RWPE2 (cell line): ENCODE data around the gene PHYKPL.
"Not testable (repeated sequence)": the region's sequence is repeated elsewhere in the genome, so short reads cannot be mapped to it uniquely, and the experiment has no call there.

ENCODE experiments used
- ATAC-seq: fragments of 200-7000 bp; cut with Tn5 transposase; 3 replicates; pipeline ENCODE4 v1.9.1; 2021; ENCODE audit warnings: low read depth
- DNase-seq: peaks from one replicate; pipeline ENCODE4 v3.0.0-alpha.2; 2020; ENCODE audit warnings: low spot score
- H3K27ac ChIP-seq: fragments of 450-650 bp; 2 replicates; pipeline ENCODE4 v1.5.1; 2017; ENCODE audit warnings: mild to moderate bottlenecking; ENCODE audit not compliant: poor library complexity, severe bottlenecking
- H3K27me3 ChIP-seq: fragments of 250-450 bp; sonication (Bioruptor Pico); 2 replicates; pipeline ENCODE4 v1.5.1; 2021; ENCODE audit warnings: mild to moderate bottlenecking, moderate library complexity; ENCODE audit not compliant: insufficient read depth, poor library complexity, severe bottlenecking
- H3K36me3 ChIP-seq: fragments of 250-450 bp; sonication (Bioruptor Pico); 2 replicates; pipeline ENCODE4 v1.5.1; 2020; ENCODE audit warnings: low read depth, mild to moderate bottlenecking, moderate library complexity
- H3K4me1 ChIP-seq: fragments of 250-450 bp; sonication (Bioruptor Pico); 2 replicates; pipeline ENCODE4 v1.5.1; 2021; ENCODE audit warnings: mild to moderate bottlenecking, moderate library complexity; ENCODE audit not compliant: insufficient read depth, poor library complexity, severe bottlenecking
- H3K4me3 ChIP-seq: fragments of 250-450 bp; sonication (Bioruptor Pico); 2 replicates; pipeline ENCODE4 v1.5.1; 2021; ENCODE audit warnings: mild to moderate bottlenecking, moderate library complexity; ENCODE audit not compliant: severe bottlenecking
- H3K9me3 ChIP-seq: fragments of 250-450 bp; sonication (Bioruptor Pico); 2 replicates; pipeline ENCODE4 v1.5.1; 2021; ENCODE audit warnings: mild to moderate bottlenecking, moderate library complexity; ENCODE audit not compliant: severe bottlenecking
- TF ChIP-seq, protein P1 (sequence below): fragments of 450-650 bp; IDR thresholded peaks from one replicate; pipeline ENCODE4 v1.5.1; 2017; ENCODE audit warnings: mild to moderate bottlenecking, moderate library complexity; ENCODE audit not compliant: poor library complexity, severe bottlenecking

The PHYKPL gene

DNA sequence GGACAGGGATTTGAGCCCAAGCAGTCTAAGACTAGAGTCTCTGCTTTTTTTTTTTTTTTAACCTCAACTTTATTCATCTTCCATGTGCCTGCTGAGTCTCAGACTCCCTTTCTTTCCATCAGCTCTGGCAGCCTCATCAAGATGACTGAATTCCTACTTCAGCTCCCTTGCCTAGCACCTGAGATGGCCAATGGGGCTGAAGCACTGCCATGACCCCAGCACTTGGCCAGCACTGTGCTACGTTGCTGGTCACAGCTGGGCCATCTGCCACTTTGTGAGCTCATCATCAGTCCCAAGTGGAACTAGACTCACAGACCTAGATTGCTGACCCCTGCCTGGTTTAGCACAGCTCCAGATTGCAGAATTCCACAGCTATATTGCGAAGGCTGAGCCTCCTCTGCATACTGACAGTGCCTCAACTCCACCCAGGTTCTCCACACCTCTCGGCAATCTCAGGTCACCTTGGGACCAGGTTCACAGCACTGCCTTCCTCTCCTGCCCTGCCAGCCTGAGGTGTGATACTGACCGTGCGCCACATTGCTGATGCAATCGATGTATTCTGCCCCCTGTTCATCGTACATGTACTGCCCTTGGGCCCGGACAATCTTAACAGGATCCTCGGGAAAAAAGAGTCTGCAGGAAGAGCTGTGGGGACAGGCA lies 1.6 kb downstream of the PHYKPL start:
- H3K9me3 ChIP-seq = no peaks in the 10 kb centered on the region
- peaks cover 50% of the 10 kb centered on the region for H3K36me3 ChIP-seq
- H3K4me1 ChIP-seq = peaks cover 7% of the 10 kb centered on the region
- peak overlapping the region; percentile 50 for H3K4me3 ChIP-seq
- H3K27me3 ChIP-seq = no peaks in the 10 kb centered on the region
- ATAC-seq (no peak), DNase-seq (no peak)
- TF ChIP-seq, protein P1, sequence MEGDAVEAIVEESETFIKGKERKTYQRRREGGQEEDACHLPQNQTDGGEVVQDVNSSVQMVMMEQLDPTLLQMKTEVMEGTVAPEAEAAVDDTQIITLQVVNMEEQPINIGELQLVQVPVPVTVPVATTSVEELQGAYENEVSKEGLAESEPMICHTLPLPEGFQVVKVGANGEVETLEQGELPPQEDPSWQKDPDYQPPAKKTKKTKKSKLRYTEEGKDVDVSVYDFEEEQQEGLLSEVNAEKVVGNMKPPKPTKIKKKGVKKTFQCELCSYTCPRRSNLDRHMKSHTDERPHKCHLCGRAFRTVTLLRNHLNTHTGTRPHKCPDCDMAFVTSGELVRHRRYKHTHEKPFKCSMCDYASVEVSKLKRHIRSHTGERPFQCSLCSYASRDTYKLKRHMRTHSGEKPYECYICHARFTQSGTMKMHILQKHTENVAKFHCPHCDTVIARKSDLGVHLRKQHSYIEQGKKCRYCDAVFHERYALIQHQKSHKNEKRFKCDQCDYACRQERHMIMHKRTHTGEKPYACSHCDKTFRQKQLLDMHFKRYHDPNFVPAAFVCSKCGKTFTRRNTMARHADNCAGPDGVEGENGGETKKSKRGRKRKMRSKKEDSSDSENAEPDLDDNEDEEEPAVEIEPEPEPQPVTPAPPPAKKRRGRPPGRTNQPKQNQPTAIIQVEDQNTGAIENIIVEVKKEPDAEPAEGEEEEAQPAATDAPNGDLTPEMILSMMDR = no peak
- H3K27ac ChIP-seq = peak overlapping the region; percentile 73

DNA sequence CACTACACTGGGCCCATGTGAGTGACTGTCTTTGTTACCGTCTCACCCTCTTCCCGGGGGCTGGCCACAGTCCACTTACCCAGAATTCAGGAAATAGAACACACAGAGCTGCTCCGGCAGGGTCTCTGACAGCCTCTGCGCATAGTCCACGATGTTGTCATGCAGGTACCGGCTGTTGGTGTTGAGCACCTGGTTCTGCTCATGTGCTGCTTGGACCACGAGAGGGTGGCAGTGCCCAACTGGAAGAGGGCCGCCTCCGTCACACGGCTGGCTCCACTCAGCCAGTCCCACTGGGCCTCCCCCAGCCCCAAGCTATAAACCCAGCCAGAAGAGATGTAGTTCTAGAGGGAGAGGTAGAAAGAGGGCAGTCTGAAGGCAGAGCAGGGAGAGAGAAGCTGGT lies 2.7 kb downstream of the PHYKPL start:
- no peak for DNase-seq
- TF ChIP-seq, protein P1 = no peak
- H3K27me3 ChIP-seq = no peaks in the 10 kb centered on the region

DNA sequence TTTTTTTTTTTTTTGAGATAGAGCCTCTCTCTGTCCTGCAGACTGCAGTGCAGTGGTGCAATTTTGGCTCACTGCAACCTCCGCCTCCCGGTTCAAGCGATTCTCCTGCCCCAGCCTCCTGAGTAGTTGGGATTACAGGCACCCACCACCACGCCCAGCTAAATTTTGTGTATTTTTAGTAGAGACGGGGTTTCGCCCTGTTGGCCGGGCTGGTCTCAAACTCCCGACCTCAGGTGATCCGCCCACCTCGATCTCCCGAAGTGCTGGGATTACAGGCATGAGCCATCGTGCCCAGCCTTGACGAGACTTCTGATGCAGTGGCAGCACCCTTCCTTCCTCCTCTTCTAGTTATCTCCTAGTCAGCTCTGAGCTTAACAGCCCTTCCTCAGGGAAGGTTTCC lies 3.5 kb downstream of the PHYKPL start:
- H3K36me3 ChIP-seq = peaks cover 58% of the 10 kb centered on the region

More for the DNA sequence above, 2.7 kb downstream of the PHYKPL start:
- peaks cover 58% of the 10 kb centered on the region for H3K36me3 ChIP-seq
- no peaks in the 10 kb centered on the region for H3K9me3 ChIP-seq
- ATAC-seq = no peak
- no peak overlapping the region for H3K4me3 ChIP-seq
- H3K4me1 ChIP-seq = peaks cover 7% of the 10 kb centered on the region
- no peak overlapping the region for H3K27ac ChIP-seq

DNA sequence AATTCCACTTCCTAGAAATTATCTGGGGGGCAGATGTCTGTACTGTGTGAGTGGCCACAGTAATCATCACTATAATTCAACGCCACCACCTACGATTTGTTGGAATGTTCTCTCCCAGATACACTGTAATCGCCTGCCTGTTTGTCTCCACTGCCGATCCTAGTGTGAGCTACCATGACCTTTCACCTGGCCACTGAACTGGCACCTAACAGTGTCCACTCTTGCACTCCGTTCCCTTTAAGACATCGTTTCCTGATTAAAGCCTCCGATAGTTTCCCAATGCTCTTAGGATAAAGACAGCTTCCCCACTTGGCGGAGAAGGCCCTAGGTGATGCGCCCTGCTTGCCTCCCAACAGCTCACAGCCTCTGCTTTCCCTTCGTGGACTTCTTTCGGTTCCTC lies 4.0 kb downstream of the PHYKPL start:
- peaks cover 7% of the 10 kb centered on the region for H3K4me1 ChIP-seq

More for the DNA sequence above, 3.5 kb downstream of the PHYKPL start:
- H3K9me3 ChIP-seq, ATAC-seq, H3K4me3 ChIP-seq, H3K27ac ChIP-seq, DNase-seq, H3K27me3 ChIP-seq, H3K4me1 ChIP-seq: not testable (repeated sequence)

DNA sequence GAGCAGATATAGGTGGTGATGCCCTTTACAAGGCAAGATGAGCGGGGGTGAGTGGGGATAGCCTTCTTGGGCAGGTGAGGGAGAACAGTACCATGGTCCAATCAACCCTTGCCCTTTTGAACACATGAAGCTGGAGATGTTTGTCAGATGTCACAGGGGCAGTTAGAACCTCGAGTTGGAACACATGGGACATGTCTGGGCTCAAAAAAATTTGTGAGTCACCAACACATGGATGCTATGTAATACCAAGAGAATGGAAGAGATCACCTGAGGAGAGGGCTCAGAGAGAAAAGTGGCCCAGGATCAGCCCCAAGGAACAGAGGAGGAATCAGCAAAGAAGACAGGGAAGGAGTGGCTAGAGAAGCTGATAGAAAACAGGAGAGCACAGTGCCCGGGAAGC lies 4.7 kb downstream of the PHYKPL start:
- TF ChIP-seq, protein P1 = no peak
- Histone ChIP-seq H3K36me3 (peaks cover 58% of the 10 kb centered on the region), H3K4me1 (peaks cover 7% of the 10 kb centered on the region), H3K4me3 (no peak overlapping the region), H3K27ac (no peak overlapping the region), H3K9me3 (no peaks in the 10 kb centered on the region), H3K27me3 (no peaks in the 10 kb centered on the region)
- no peak for ATAC-seq
- no peak for DNase-seq

More for the DNA sequence above, 4.0 kb downstream of the PHYKPL start:
- Histone ChIP-seq H3K36me3 (peaks cover 58% of the 10 kb centered on the region), H3K27me3 (no peaks in the 10 kb centered on the region), H3K9me3 (no peaks in the 10 kb centered on the region), H3K27ac (no peak overlapping the region), H3K4me3 (no peak overlapping the region)
- ATAC-seq = no peak
- TF ChIP-seq, protein P1 = no peak
- no peak for DNase-seq
